Hematopoietic multipotent progenitor cell treated with erythropoietin and hydrocortisone succinate and interleukin-3 and kit ligand, for 4 days (in vitro differentiated cells): ENCODE data around the gene FIBCD1.

Experiments used
- DNase-seq: peaks from one replicate; pipeline ENCODE4 v3.0.0-alpha.2; 2015

Gene FIBCD1

GRCh38 chr9:130935648-130936271, 3.3 kb downstream of the FIBCD1 start:
- no peak for DNase-seq

DNA sequence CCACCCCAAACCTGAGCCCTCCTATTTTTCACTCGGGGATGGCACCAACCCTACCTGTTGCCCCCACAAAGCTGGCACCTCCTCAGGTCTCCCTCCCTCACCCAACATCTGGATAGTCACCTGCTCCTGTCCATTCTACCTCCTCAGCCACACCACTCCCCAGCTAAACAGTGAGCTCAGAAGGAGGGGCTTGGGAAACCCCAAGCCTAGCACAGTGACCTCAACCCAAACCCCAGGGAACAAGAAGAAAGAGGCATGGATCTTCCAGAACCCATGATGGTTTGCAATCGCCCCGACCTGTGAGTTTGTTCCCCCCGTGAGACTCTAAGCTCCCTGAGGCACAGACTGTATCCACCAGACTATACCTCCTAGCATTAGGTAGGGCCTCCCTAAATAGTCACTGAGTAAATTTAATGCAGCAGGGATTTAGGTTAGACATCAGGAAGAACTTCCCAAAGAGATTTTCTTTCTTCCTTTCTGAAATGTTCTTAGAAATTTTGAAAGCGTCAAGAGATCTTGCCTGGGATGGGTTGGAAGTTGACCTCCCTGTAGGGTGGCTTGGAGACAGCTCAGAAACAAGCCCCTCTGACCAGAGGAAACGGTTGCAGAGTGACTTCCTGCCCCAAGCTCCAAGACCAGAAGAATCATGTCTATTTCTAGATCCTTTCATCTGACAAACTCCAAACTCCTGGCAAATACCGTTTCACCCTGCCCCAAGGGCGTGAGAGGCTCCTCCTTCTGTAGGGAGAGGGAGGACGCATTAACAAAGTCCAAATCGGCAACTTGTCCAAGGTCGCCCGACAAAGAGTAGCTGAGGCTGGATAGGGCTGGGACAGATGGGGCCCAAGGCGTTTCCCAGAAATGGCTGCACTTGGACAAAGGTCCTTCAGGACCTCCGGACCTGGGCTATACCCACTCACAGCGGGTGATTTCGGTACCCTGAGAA, 4.1 kb downstream of the FIBCD1 start:
- DNase-seq, result no peak

DNA sequence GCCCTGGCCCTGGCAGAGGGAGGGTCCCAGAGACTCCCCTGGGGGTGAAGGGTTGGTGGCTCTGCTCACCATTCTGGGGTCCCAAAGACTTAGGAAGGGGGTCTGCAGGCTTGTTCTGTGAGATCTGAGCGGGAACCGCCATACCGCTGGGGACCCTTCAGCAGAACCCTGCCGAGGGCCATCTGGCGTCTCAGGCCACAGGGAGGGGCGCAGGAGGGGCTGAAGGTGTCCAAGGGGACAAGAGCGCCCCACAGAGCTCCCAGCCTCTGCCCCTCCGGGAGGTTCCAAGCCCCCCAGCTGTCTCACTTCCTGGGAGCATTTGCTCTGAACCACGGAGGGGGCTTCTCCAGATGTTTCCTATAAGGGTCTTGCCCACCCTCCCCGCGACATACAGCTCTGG, 4.8 kb downstream of the FIBCD1 start:
- DNase-seq, result no peak

GRCh38 chr9:130933114-130934046, 5.7 kb downstream of the FIBCD1 start:
- no peak for DNase-seq

DNA sequence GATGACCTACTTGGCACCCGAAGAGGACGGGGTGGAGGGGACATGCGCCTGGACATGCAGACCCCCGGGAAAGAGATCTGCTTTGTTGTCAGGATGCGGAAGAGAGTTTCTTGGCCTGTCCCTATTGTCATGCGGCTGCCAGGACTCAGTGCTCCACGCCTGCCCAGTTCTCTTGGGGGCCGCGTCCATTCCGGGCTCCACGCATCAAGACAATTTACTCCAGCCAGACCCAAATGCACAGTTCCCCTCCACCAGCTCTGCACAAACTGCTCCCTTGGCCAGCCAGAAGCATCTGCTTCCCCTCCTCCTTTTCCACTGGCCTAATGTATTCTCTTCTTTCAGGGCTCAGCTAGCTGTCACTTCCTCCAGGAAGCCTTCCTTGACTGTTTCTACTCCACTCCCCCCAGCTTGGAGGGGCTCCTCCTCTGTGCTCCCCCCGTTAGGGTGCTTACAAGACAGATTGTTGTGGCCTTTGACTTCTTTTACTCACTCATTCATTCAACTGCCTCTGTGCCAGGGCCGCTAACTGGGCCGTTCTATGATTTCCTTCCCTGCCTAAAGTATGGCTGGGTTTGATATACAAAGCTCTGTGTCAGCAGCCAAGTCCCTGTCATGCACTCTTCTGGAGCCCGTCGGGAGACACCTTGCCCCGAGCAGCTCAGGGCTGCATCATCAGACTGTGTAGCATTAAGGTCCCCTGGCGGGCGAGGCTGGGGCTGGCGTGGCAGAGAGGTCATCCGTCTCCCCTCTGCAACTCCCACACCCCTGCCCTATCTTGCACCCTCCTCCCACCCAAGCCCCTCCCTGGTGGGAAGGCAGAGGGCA, 6.6 kb downstream of the FIBCD1 start:
- DNase-seq, result peak; percentile 35

DNA sequence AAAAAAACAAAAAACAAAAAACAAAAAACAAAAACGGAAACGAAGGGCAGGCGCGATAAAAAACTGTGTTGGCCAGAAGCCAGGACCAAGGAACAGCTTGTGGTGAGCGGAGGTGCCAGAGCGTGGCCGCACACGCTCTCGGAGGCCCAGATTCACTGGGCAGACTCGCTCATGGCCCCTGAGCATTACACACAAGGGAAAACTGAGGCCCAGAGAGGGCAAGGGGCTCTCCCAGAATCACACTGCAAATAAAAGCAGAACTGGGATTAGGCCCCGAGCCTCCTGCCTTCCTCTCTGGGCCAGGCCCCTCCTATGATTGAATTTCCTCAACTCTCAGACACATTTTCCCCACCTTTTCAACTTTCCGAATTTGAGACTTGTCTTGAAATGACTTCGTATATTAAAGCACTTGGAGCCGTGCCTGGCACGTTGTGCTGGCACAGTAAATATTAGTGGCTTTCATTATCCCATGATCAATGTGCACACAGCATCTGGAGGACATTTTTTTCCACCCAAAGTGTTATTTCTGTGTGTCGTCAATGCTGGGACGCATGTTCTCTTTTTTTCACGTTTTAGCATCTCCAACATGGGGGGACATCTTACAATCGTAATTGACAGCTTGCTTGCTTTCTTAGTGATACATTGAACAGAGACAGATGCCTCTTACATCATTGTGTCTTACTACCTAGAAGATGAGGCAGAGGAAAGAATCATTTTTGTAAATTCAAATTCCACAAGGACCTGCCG, 7.4 kb downstream of the FIBCD1 start:
- no peak for DNase-seq

DNA sequence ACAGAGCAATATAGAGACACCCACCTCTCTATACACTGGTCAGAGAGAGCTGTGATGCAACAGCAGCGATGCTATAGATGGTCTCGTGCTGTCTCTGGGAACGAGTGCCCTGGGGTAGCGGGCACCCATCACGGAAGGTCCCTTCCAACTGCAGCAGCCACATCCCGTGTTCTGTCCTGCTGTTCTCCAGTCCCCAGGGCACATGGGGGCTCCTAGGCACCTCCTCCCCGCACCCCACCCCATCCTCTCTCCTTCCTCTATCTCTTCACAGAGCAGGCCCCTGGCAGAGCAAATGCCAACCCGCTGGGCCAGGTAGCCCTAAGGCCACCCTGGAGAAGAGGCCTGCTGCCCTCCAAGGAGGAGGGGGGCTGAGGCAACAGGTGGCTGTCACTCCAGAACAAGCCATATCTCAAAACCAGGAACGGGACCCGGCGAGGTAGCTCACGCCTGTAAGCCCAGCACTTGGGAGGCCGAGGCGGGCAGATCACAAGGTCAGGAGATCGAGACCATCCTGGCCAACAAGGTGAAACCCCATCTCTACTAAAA, 8.2 kb downstream of the FIBCD1 start:
- DNase-seq, result no peak

GRCh38 chr9:130930132-130930803, 8.8 kb downstream of the FIBCD1 start:
- no peak for DNase-seq

GRCh38 chr9:130929571-130930038, 9.4 kb downstream of the FIBCD1 start:
- DNase-seq, result no peak

GRCh38 chr9:130927995-130928900, 10.8 kb downstream of the FIBCD1 start:
- no peak for DNase-seq

DNA sequence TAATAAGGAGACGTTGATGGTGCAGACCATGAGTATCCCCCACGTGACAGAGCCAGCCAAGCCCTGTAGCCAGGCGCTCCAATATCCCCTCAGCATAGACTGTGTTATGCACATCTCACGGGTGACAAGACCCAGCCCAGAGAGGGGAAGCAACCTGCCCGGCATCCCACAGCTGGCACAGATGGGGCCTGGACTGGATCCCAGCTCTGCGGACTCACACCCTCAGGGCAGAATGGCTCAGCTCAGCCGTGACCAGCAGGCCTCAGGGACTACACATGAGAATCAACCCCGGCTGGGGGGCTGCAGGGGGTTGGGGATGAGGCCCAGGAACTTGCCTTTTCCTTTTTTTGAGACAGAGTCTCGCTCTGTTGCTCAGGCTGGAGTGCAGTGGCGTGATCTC, 11.7 kb downstream of the FIBCD1 start:
- no peak for DNase-seq

- DNase-seq, result no peak
Observed at GRCh38 chr9:130925050-130925678, 13.9 kb downstream of the FIBCD1 start.

- no peak for DNase-seq
Observed at GRCh38 chr9:130924448-130924788, 14.6 kb downstream of the FIBCD1 start.

DNA sequence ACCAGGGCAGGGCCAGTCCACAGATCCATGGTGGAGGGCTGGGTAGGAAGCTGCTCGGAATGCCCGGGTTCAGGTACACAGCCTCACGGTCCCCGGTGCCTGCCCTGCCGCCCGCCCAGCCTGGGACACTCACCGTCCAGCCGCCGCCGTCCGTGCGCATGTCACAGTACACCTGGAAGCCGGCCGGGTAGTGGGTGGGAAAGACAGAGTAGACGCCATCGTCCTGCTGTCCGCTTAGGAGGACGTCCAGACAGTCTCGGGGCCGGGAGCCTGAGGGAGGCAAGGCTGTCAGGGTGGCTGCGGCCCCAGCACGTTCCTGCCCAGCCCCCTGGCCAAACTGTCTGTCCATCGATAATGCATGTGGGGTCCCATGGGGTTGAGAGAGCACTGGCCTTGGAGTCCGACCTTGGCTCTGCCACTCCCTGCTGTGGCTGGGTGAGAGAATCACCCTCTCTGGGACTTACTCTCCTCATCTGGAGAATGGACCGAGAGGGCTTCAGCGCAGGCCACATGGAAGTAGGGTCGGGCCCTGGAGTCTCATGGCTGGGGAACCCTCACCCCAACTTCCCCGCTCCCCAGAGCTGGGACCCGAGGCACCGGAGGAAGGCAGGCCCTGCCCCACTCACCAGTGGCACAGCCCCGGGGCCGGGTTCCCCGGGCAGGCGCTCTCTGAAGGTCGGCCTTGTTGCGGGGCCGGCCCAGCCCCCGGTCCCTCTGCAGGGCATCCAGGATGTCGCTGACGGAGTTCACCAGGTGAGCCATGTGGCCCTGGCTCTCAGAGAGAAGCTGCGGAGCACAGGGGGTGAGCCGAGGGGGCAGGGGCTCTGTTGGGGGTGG, 15.2 kb downstream of the FIBCD1 start:
- DNase-seq, result no peak

- DNase-seq, result no peak
Observed at GRCh38 chr9:130922893-130923610, 16.0 kb downstream of the FIBCD1 start.

- no peak for DNase-seq
Observed at GRCh38 chr9:130921989-130922892, 16.8 kb downstream of the FIBCD1 start.
